Psoas muscle (tissue), 8 donors: Measurements from ENCODE around the gene SYNDIG1. TPM values are rescaled to one million over a fixed set of nuclear protein-coding genes. Genes with fewer than 3 reads are reported as not detected.

ENCODE experiments used
- ATAC-seq, 4 donors: fragments of 200-7000 bp; cut with Tn5 transposase; one replicate each; pipeline ENCODE4 v1.9.1; 2020; ENCODE audit warnings: moderate library complexity in 3 of 4, mild to moderate bottlenecking in 2 of 4
- DNase-seq, 2 donors: peaks; one replicate each; pipeline ENCODE4 v3.0.0-alpha.2; 2020
- H3K27ac ChIP-seq: fragments of 200-600 bp; one replicate; pipeline ENCODE4 v1.8.0; 2022
- H3K27me3 ChIP-seq, 3 donors: fragments of 200-600 bp in 1 of 3; one replicate each; pipeline versions ENCODE4 v1.6.1 to v1.8.0; 2013 to 2022; ENCODE audit warnings: low read length in 2 of 3, mild to moderate bottlenecking in 2 of 3, moderate library complexity in 1 of 3; ENCODE audit not compliant: insufficient read depth in 3 of 3
- H3K36me3 ChIP-seq, 2 donors: fragments of 200-600 bp in 1 of 2; one replicate each; pipeline versions ENCODE4 v1.6.1 to v1.8.0; 2013 to 2022; ENCODE audit warnings: low read depth in 1 of 2, mild to moderate bottlenecking in 1 of 2, moderate library complexity in 1 of 2; ENCODE audit not compliant: insufficient read depth in 1 of 2
- H3K4me1 ChIP-seq: fragments of 200-600 bp; one replicate; pipeline ENCODE4 v1.8.0; 2022
- H3K4me3 ChIP-seq: fragments of 200-600 bp; one replicate; pipeline ENCODE4 v1.8.0; 2022; ENCODE audit warnings: mild to moderate bottlenecking
- H3K9me3 ChIP-seq: fragments of 200-600 bp; one replicate; pipeline ENCODE4 v1.8.0; 2022
- CTCF ChIP-seq: fragments of 200-600 bp; IDR thresholded peaks from one replicate; pipeline ENCODE4 v1.8.0; 2022; ENCODE audit warnings: antibody characterized with exemption
- WGBS, 3 donors: extraction: QIAGEN DNeasy Blood & Tissue Kit; methylation state at CpG; one replicate each; pipeline versions ENCODE4 v1.1.6 to v1.1.7; 2013; 5-methylcytosine and 5-hydroxymethylcytosine counted together
- intact Hi-C, 2 donors: fragments of 100-400 bp; cut with DNase I; formaldehyde crosslinking; loops; one replicate each; pipeline versions ENCODE4 v1.11.0 to v1.14.2; 2022
- polyA plus RNA-seq, 3 donors: library from polyadenylated mRNA; stranded (reverse); fragments of 200-250 nt; gene quantifications; one replicate each; pipeline ENCODE4 v1.2.3, GENCODE V29; 2013
- total RNA-seq, 4 donors: library from RNA; stranded (reverse); fragmentation: NEBNext Ultra II Directional in 2 of 4; extraction: Animal tissue kit (Norgen Biotek cat#: 25700) in 2 of 4; gene quantifications; one replicate each; pipeline versions ENCODE4 v1.2.1 to v1.2.4, GENCODE V29; 2021 to 2023
- donor health status: healthy with polysubstance abuse.
- donor health status: DM: no; HTN: no; CAD: no; lungs with moderate emphysema.
- donor health status: Bipolar disorder and iron deficiency.
- donor health status: healthy.
- donor health status: DM: yes; HTN: yes; CAD: no.
- donor health status: DM: no; HTN: no; CAD: no.
- donor health status: DM: no; HTN: no; CAD: no.
- donor health status: DM: yes; HTN: yes; CAD: no.

Gene SYNDIG1
- total and polyA plus RNA-seq, 7 donors = 0.03 to 0.10 TPM; not detected in 5

GRCh38 chr20:24495266-24495665 is 25.8 kb downstream of the SYNDIG1 start:
- no peak for DNase-seq
- no peak overlapping the region for H3K4me3 ChIP-seq
- H3K4me1 ChIP-seq = no peaks in the 10 kb centered on the region
- no peak for TF ChIP-seq CTCF
- intact Hi-C loops = no loop called here
- WGBS, 3 donors = 92 to 96% (median 93%) methylated on average over 8 of the region's 8 CpGs
- H3K9me3 ChIP-seq = no peaks in the 10 kb centered on the region
- no peaks in the 10 kb centered on the region for H3K36me3 ChIP-seq
- no peaks in the 10 kb centered on the region for H3K27me3 ChIP-seq
- no peak overlapping the region for H3K27ac ChIP-seq
- ATAC-seq = no peak

DNA sequence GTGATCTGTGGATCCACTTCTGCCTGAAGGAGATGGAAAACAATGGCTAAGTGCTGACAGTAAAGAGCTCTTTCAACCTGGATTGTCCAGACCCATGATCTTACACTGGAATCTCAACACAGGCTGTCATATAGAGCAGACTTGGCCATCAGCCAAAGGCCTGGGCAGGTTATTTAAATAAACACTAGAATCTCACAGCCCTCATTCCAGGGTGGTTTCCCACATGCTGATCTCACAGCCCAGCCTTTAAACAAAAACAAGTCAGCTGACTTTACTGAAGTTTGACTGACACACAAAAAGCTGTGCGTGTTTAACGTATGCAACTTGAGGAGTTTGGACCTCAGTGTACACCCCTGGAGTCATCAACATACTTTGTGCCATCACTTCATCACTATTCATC is 28.4 kb downstream of the SYNDIG1 start:
- no peak for DNase-seq
- intact Hi-C loops = no loop called here

GRCh38 chr20:24498641-24499040 is 29.2 kb downstream of the SYNDIG1 start:
- intact Hi-C loops = no loop called here
- 84 to 89% (median 88%) methylated on average over 5 of the region's 5 CpGs for WGBS, 3 donors
- H3K27ac ChIP-seq = no peak overlapping the region
- no peaks in the 10 kb centered on the region for H3K36me3 ChIP-seq
- ATAC-seq (no peak), DNase-seq (no peak)
- no peaks in the 10 kb centered on the region for H3K4me1 ChIP-seq
- H3K4me3 ChIP-seq = no peak overlapping the region
- no peaks in the 10 kb centered on the region for H3K27me3 ChIP-seq
- no peaks in the 10 kb centered on the region for H3K9me3 ChIP-seq
- TF ChIP-seq CTCF = no peak

More for the DNA sequence above, 28.4 kb downstream of the SYNDIG1 start:
- WGBS, 3 donors = 79 to 90% (median 81%) methylated on average over 2 of the region's 2 CpGs
- no peaks in the 10 kb centered on the region for H3K9me3 ChIP-seq
- H3K27me3 ChIP-seq = no peaks in the 10 kb centered on the region
- no peak for ATAC-seq
- no peak overlapping the region for H3K27ac ChIP-seq
- no peaks in the 10 kb centered on the region for H3K4me1 ChIP-seq
- no peak for TF ChIP-seq CTCF
- no peaks in the 10 kb centered on the region for H3K36me3 ChIP-seq
- no peak overlapping the region for H3K4me3 ChIP-seq

DNA sequence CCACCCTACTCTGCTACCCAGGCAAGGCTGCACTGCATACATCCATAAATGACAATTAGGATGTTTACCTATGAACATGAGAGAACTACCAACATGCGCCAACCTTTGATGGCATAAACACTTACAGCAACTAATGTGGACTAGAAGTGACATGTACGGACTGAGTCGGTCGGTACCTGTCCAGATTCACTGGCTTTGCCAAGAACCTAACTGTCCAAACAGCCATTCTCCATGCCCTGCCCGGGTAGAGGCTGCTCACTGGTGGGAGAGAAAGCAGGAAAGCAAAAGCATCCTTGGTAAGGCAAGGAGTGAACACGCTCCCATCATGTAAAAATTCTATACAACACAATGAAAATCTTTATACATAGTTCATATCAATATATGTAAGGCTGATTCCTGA is 30.0 kb downstream of the SYNDIG1 start:
- Histone ChIP-seq H3K4me3 (no peak overlapping the region), H3K27me3 (no peaks in the 10 kb centered on the region), H3K36me3 (no peaks in the 10 kb centered on the region), H3K4me1 (no peaks in the 10 kb centered on the region), H3K9me3 (no peaks in the 10 kb centered on the region), H3K27ac (no peak overlapping the region)
- DNase-seq (no peak), ATAC-seq (no peak)
- no peak for TF ChIP-seq CTCF
- WGBS, 3 donors = 85 to 91% (median 87%) methylated on average over 6 of the region's 6 CpGs
- intact Hi-C loops = no loop called here
